A549 (cell line): Measurements from ENCODE around the gene IP6K1. TPM values are rescaled to one million over a fixed set of nuclear protein-coding genes. Genes with fewer than 3 reads are reported as not detected.

Source experiments
- ATAC-seq, 2 experiments: fragments of 200-7000 bp in 1 of 2; fragments of >200 bp in 1 of 2; cut with Nextera tagmentation in 1 of 2; cut with Tn5 transposase in 1 of 2; 3 replicates each; pipeline versions ENCODE4 v1.8.0 to v1.9.1; 2018 to 2020; ENCODE audit warnings: mild to moderate bottlenecking in 1 of 2, moderate library complexity in 1 of 2
- CTCF ChIA-PET: fragments of 300-600 bp; sonication (Branson Sonifier 250); formaldehyde crosslinking; extraction: SDS; loops from one replicate; lab custom pipeline; 2021; ENCODE audit warnings: antibody characterized with exemption, inconsistent platforms; lab: Yijun Ruan, JAX
- POLR2A ChIA-PET: fragments of 350-600 bp; formaldehyde crosslinking; extraction: SDS; loops from one replicate; lab custom pipeline; 2021; ENCODE audit warnings: antibody characterized with exemption, inconsistent platforms; lab: Yijun Ruan, JAX
- DNase-seq, 2 experiments: peaks; one replicate each; pipeline versions ENCODE4 v3.0.0 to v3.0.0-alpha.2; 2011 to 2016; ENCODE audit warnings: low read depth in 1 of 2, low spot score in 1 of 2
- FAIRE-seq: peaks from 2 replicates; lab custom pipeline; 2011; peaks lifted over from hg19 to GRCh38; lab: Jason Lieb, UNC
- H3K27ac ChIP-seq, 2 experiments: fragments of >200 bp; sonication (Bioruptor Twin); formaldehyde crosslinking; 3 replicates each; pipeline ENCODE4 v1.5.1; 2016 to 2017
- H3K4me1 ChIP-seq: fragments of >200 bp; sonication (Bioruptor Twin); formaldehyde crosslinking; 3 replicates; pipeline ENCODE4 v1.6.1; 2016
- H3K4me2 ChIP-seq: fragments of >200 bp; sonication (Bioruptor Twin); formaldehyde crosslinking; 3 replicates; pipeline ENCODE4 v1.6.1; 2016
- H3K4me3 ChIP-seq: fragments of >200 bp; sonication (Bioruptor Twin); formaldehyde crosslinking; 3 replicates; pipeline ENCODE4 v1.5.1; 2016
- H3K9me3 ChIP-seq: fragments of >200 bp; sonication (Bioruptor Twin); formaldehyde crosslinking; 3 replicates; pipeline ENCODE4 v1.6.1; 2016
- BHLHE40 ChIP-seq: IDR thresholded peaks from 2 replicates; pipeline ENCODE4 v1.6.1; 2012; ENCODE audit warnings: low read depth, low read length, inconsistent platforms
- CHD2 ChIP-seq: fragments of 150-350 bp; IDR thresholded peaks from 2 replicates; pipeline ENCODE4 v1.6.1; 2014; ENCODE audit warnings: low read length; ENCODE audit not compliant: partially characterized antibody
- CHD4 ChIP-seq: fragments of 200-600 bp; sonication (generic); IDR thresholded peaks from 2 replicates; pipeline ENCODE4 v1.6.1; 2016; ENCODE audit warnings: antibody characterized with exemption, mild to moderate bottlenecking, borderline replicate concordance
- EHF ChIP-seq: fragments of 250-450 bp; sonication (Bioruptor Pico); IDR thresholded peaks from 2 replicates; pipeline ENCODE4 v1.5.0; 2020; ENCODE audit warnings: mild to moderate bottlenecking
- EHMT2 ChIP-seq: fragments of 200-600 bp; sonication (generic); IDR thresholded peaks from 2 replicates; pipeline ENCODE4 v1.6.1; 2016; ENCODE audit warnings: antibody characterized with exemption, low read depth, mild to moderate bottlenecking, moderate library complexity
- ELK1 ChIP-seq: fragments of 150-350 bp; IDR thresholded peaks from 2 replicates; pipeline ENCODE4 v1.6.1; 2014; ENCODE audit warnings: low read depth, mild to moderate bottlenecking, low read length
- FOSB ChIP-seq: fragments of 250-450 bp; sonication (Bioruptor Pico); IDR thresholded peaks from 2 replicates; pipeline ENCODE4 v1.5.0; 2020; ENCODE audit warnings: mild to moderate bottlenecking, moderate library complexity
- FOSL2 ChIP-seq, 2 experiments: fragments of 450-650 bp in 1 of 2; fragments of >200 bp in 1 of 2; sonication (Bioruptor Twin) in 1 of 2; formaldehyde crosslinking; IDR thresholded peaks; 2 replicates each; pipeline versions ENCODE4 v1.5.0 to v1.6.1; 2016 to 2020; ENCODE audit warnings: mild to moderate bottlenecking in 1 of 2, moderate library complexity in 1 of 2
- HOXB5 ChIP-seq: fragments of 250-450 bp; sonication (Bioruptor Pico); IDR thresholded peaks from 2 replicates; pipeline ENCODE4 v1.5.0; 2020; ENCODE audit warnings: mild to moderate bottlenecking, moderate library complexity
- JUN ChIP-seq, 2 experiments: fragments of >200 bp; sonication (Bioruptor Twin); formaldehyde crosslinking; IDR thresholded peaks; 2 replicates in 1 of 2; 3 replicates in 1 of 2; pipeline ENCODE4 v1.6.1; 2016 to 2017
- KDM5A ChIP-seq: fragments of 200-600 bp; sonication (generic); IDR thresholded peaks from 2 replicates; pipeline ENCODE4 v1.6.1; 2016; ENCODE audit warnings: antibody characterized with exemption, mild to moderate bottlenecking
- MYC ChIP-seq: IDR thresholded peaks from 2 replicates; pipeline ENCODE4 v1.6.1; 2012; ENCODE audit warnings: mild to moderate bottlenecking, inconsistent platforms, low read length, improper control_type of control experiment, borderline replicate concordance
- NFE2L2 ChIP-seq: fragments of 150-350 bp; conservative IDR thresholded peaks from 2 replicates; pipeline ENCODE4 v1.6.1; 2014; ENCODE audit warnings: low read length
- PHF8 ChIP-seq: fragments of 200-600 bp; sonication (generic); IDR thresholded peaks from 2 replicates; pipeline ENCODE4 v1.6.1; 2016; ENCODE audit warnings: low read depth, mild to moderate bottlenecking, antibody characterized with exemption, moderate library complexity, borderline replicate concordance
- RCOR1 ChIP-seq: fragments of 150-350 bp; IDR thresholded peaks from 2 replicates; pipeline ENCODE4 v1.6.1; 2014; ENCODE audit warnings: antibody characterized with exemption, low read length, low read depth
- REST ChIP-seq: fragments of 200-600 bp; sonication (generic); IDR thresholded peaks from 2 replicates; pipeline ENCODE4 v1.6.1; 2016; ENCODE audit warnings: antibody characterized with exemption, mild to moderate bottlenecking, moderate library complexity
- TFCP2L1 ChIP-seq: fragments of 250-450 bp; sonication (Bioruptor Pico); IDR thresholded peaks from 2 replicates; pipeline ENCODE4 v1.5.0; 2021; ENCODE audit warnings: mild to moderate bottlenecking
- TP53 ChIP-seq: fragments of 250-450 bp; sonication (Bioruptor Pico); IDR thresholded peaks from 2 replicates; pipeline ENCODE4 v1.5.0; 2021; ENCODE audit warnings: mild to moderate bottlenecking, moderate library complexity
- ZC3H11A ChIP-seq: fragments of 450-650 bp; IDR thresholded peaks from 2 replicates; pipeline ENCODE4 v1.6.1; 2014; ENCODE audit warnings: antibody characterized with exemption, mild to moderate bottlenecking
- ZFP36 ChIP-seq: fragments of 450-650 bp; IDR thresholded peaks from 2 replicates; pipeline ENCODE4 v1.6.1; 2014; ENCODE audit warnings: borderline replicate concordance; ENCODE audit not compliant: partially characterized antibody
- WGBS: methylation state at CpG from one replicate; pipeline ENCODE4 v1.1.6; 2017; ENCODE audit errors: missing lambda C conversion rate; 5-methylcytosine and 5-hydroxymethylcytosine counted together
- polyA plus RNA-seq, 4 experiments: library from polyadenylated mRNA; depleted of rRNA in 3 of 4; stranded (reverse); fragments of >200 nt; fragmentation: RNase III in 1 of 4; extraction: RNeasy Plus Mini Kit Qiagen cat#74134 plus additional on column Dnase treatment in 1 of 4; gene quantifications; 2 replicates in 3 of 4; 3 replicates in 1 of 4; pipeline ENCODE4 v1.2.3, GENCODE V29; 2011 to 2017

IP6K1 gene
- polyA plus RNA-seq, 2 of the 4 experiments (the other 2 are of a cell fraction) = 16.2 to 22.2 TPM

DNA sequence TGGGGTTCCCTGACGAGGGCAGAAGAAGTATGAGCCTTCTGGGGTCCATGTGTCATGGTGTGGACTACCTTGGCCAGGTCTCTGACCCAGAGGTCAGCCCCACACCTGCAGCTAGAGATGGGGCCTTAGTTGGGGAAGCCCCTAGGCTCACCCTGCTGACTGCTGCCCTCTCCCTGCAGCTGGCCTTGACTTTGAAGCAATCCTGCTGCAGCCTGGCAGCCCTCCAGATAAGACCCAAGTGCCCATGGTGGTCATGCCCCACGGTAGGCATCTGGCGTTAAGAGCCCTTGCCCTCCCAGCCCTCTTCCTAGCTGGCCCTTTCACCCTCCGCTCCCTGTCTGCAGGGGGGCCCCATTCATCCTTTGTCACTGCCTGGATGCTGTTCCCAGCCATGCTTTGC is 104.8 kb downstream of the IP6K1 start:
- Histone ChIP-seq H3K4me2 (no peak overlapping the region), H3K4me1 (no peaks in the 10 kb centered on the region), H3K27ac (no peak overlapping the region), H3K4me3 (no peak overlapping the region), H3K9me3 (no peaks in the 10 kb centered on the region)
- ChIA-PET CTCF (interaction anchor here (1.0 to 2.1 kb wide), 3 partner anchors 10 to 142 kb away, joined by 4 to 10 read pairs (median 6); no protein-coding TSS in a partner anchor), POLR2A (no interaction called here)
- ATAC-seq (no peak), FAIRE-seq (no peak), DNase-seq (no peak)
- 94% methylated on average over 4 of the region's 4 CpGs for WGBS
- TF ChIP-seq MYC (no peak), CHD4 (no peak)

DNA sequence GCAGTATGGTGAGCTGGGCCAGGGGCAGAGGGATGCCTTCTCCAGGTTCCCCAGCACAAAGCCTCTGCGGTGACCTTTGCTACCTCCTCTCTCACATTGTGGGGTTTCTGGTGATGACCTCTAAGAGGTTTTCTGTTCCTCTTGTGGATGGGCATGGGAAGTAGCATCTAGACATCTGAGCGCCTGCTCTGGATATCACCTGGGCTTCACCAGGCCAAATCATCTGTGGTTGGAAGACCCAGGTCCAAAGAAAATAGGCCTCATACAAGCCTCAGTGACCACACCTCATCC is 105.2 kb downstream of the IP6K1 start:
- no peak for TF ChIP-seq REST
- no peak for TF ChIP-seq KDM5A
- TF ChIP-seq CHD2 = no peak
- no peak for TF ChIP-seq FOSB
- TF ChIP-seq ZC3H11A = no peak
- TF ChIP-seq PHF8 = no peak
- no peak for TF ChIP-seq NFE2L2
- TF ChIP-seq EHMT2 = no peak
- TF ChIP-seq BHLHE40 = no peak
- TF ChIP-seq CHD4 = no peak
- TF ChIP-seq MYC = no peak
- TF ChIP-seq ELK1 = no peak
- TF ChIP-seq TFCP2L1 (CRISPR knock-in tag) = no peak
- no peak for TF ChIP-seq RCOR1
- FAIRE-seq = no peak
- CTCF ChIA-PET = interaction anchor here (1.0 to 2.3 kb wide), 3 partner anchors 9 to 142 kb away, joined by 4 to 13 read pairs (median 6); no protein-coding TSS in a partner anchor

DNA sequence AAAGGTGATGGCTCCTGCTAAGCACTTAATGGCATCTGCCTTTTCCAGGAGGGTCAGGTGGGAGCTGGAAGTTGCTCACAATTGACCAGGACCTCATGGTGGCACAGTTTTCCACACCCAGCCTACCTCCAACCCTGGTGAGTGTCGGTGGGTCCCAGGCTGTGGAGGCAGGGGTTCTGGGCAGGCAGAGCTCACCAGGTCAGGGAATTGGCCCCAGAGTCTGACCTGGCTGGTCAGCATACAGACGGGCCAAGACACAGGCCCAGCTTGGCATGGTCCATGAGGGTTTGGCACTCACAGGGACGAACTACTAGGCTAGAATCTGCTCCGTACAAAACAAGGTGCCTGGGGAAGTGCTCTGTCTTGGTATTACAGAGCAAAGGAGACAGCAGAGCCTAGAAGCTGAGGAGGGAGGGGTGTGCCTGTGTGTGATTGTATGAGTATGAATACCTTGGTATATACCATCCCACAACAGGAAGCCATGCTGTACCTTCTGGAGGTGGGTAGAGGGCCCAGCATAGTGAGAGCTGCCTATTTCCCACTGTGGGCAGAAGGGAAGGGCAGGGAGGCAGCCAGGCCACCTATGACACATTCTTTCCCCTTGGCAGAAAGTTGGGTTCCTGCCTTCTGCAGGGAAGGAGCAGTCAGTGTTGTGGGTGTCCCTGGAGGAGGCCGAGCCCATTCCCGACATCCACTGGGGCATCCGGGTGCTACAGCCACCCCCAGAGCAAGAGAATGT is 105.7 kb downstream of the IP6K1 start:
- ATAC-seq = no peak
- FAIRE-seq = no peak
- Histone ChIP-seq H3K4me2 (no peak overlapping the region), H3K4me1 (no peaks in the 10 kb centered on the region), H3K9me3 (no peaks in the 10 kb centered on the region), H3K4me3 (no peak overlapping the region), H3K27ac (no peak overlapping the region)
- CTCF ChIA-PET = interaction anchor here (0.7 to 2.3 kb wide), 5 partner anchors 9 to 159 kb away, joined by 3 to 13 read pairs (median 6); no protein-coding TSS in a partner anchor
- POLR2A ChIA-PET = no interaction called here
- no peak for DNase-seq
- WGBS = no CpG with 5 or more reads among the region's 7 CpGs
- TF ChIP-seq ELK1 (no peak), JUN (IDR thresholded peaks at IDR 0.05) (no peak), FOSL2 (IDR thresholded peaks at IDR 0.05) (no peak), FOSL2 (CRISPR knock-in tag; IDR thresholded peaks at IDR 0.05) (no peak), ZFP36 (no peak), EHMT2 (no peak), EHF (CRISPR knock-in tag) (no peak), TP53 (no peak), HOXB5 (CRISPR knock-in tag) (no peak)

More for the DNA sequence above, 105.2 kb downstream of the IP6K1 start:
- ATAC-seq = no peak
- no peak overlapping the region for H3K4me2 ChIP-seq
- no peak for DNase-seq
- H3K9me3 ChIP-seq = no peaks in the 10 kb centered on the region
- no peak overlapping the region for H3K27ac ChIP-seq
- POLR2A ChIA-PET = no interaction called here
- WGBS = 100% methylated on average over 2 of the region's 2 CpGs
- no peak overlapping the region for H3K4me3 ChIP-seq
- no peaks in the 10 kb centered on the region for H3K4me1 ChIP-seq
